ENCODE measurements around the gene DCHS1. TPM values are rescaled to one million over a fixed set of nuclear protein-coding genes. Genes with fewer than 3 reads are reported as not detected.

The DCHS1 gene
- total and polyA plus RNA-seq, 9 of the 15 experiments (the other 6 are each of a cell fraction or from before 2014, with no cell fraction given) = 0.04 to 0.49 (median 0.14) TPM; not detected in 2

DNA sequence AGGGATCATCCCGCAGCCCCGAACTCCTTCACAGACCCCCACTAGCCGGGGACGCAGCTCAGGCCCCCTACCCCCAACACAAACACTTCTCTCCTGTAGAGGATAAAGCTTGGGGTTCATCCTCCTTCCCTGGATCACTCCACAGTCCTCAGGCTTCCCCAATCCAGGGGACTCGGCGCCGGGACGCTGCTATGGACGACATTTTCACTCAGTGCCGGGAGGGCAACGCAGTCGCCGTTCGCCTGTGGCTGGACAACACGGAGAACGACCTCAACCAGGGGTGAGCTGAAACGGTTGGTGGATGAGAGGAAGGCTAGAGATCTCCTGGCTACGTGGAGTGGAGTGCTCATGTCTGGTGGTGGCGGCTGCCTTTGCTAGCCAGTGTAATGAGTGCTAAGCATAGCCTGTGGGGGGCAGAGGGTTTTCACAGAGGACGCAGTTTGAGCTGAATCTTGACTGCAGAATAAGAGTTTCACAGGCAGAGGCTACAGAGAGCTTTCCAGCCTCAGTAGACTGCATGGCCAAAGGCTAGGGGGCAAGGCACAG is 51.5 kb downstream of the DCHS1 start (continued):
- TF ChIP-seq, protein P1, sequence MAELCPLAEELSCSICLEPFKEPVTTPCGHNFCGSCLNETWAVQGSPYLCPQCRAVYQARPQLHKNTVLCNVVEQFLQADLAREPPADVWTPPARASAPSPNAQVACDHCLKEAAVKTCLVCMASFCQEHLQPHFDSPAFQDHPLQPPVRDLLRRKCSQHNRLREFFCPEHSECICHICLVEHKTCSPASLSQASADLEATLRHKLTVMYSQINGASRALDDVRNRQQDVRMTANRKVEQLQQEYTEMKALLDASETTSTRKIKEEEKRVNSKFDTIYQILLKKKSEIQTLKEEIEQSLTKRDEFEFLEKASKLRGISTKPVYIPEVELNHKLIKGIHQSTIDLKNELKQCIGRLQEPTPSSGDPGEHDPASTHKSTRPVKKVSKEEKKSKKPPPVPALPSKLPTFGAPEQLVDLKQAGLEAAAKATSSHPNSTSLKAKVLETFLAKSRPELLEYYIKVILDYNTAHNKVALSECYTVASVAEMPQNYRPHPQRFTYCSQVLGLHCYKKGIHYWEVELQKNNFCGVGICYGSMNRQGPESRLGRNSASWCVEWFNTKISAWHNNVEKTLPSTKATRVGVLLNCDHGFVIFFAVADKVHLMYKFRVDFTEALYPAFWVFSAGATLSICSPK (IDR thresholded peaks at IDR 0.05; ENCODE audit: borderline replicate concordance) = no peak
- no peak for TF ChIP-seq MIER1 (IDR thresholded peaks at IDR 0.05; ENCODE audit: low read depth)
- no peak for TF ChIP-seq NFRKB (IDR thresholded peaks at IDR 0.05; ENCODE audit: low read depth)
- no peak; the same call in 1 of the 2 replicates for TF ChIP-seq HDAC2 (IDR thresholded peaks at IDR 0.05)
- TF ChIP-seq ZC3H8 (IDR thresholded peaks at IDR 0.05) = no peak
- no peak for TF ChIP-seq TCFL5 (CRISPR knock-in tag; conservative IDR thresholded peaks at IDR 0.05)
- TF ChIP-seq EP400 (IDR thresholded peaks at IDR 0.05) = 0 out of 2 replicates have a peak, but pooled peaks have one; percentile 6
- no peak for TF ChIP-seq ZNF140 (CRISPR knock-in tag; IDR thresholded peaks at IDR 0.05)
- peak in 2 of 3 experiments; percentile 10 to 18 for TF ChIP-seq YY1 (IDR thresholded peaks at IDR 0.05; ENCODE audit: borderline replicate concordance in 1 of 3, control insufficient read depth in 1 of 3, extremely low read depth in 1 of 3, insufficient read depth in 3 of 3, insufficient read length in 1 of 3, insufficient replicate concordance in 2 of 3, low read depth in 1 of 3, low read length in 2 of 3)
- no peak for TF ChIP-seq EGR1 (conservative IDR thresholded peaks at IDR 0.05)
- no peak for TF ChIP-seq HMGN3 (IDR thresholded peaks at IDR 0.05; ENCODE audit: borderline replicate concordance, extremely low read depth, insufficient read length, low read depth, low read length)
- TF ChIP-seq, protein P2, sequence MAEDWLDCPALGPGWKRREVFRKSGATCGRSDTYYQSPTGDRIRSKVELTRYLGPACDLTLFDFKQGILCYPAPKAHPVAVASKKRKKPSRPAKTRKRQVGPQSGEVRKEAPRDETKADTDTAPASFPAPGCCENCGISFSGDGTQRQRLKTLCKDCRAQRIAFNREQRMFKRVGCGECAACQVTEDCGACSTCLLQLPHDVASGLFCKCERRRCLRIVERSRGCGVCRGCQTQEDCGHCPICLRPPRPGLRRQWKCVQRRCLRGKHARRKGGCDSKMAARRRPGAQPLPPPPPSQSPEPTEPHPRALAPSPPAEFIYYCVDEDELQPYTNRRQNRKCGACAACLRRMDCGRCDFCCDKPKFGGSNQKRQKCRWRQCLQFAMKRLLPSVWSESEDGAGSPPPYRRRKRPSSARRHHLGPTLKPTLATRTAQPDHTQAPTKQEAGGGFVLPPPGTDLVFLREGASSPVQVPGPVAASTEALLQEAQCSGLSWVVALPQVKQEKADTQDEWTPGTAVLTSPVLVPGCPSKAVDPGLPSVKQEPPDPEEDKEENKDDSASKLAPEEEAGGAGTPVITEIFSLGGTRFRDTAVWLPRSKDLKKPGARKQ (CRISPR knock-in tag; IDR thresholded peaks at IDR 0.05) = no peak
- TF ChIP-seq ZFP36 (IDR thresholded peaks at IDR 0.05; ENCODE audit: low read depth, low read length, partially characterized antibody) = peak; percentile 51
- no peak for TF ChIP-seq THRAP3 (IDR thresholded peaks at IDR 0.05; ENCODE audit: borderline replicate concordance)
- TF ChIP-seq, protein P3, sequence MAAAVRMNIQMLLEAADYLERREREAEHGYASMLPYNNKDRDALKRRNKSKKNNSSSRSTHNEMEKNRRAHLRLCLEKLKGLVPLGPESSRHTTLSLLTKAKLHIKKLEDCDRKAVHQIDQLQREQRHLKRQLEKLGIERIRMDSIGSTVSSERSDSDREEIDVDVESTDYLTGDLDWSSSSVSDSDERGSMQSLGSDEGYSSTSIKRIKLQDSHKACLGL (CRISPR knock-in tag; IDR thresholded peaks at IDR 0.05; ENCODE audit: borderline replicate concordance, poor library complexity, severe bottlenecking) = no peak
- TF ChIP-seq ZBTB43 (CRISPR knock-in tag; IDR thresholded peaks at IDR 0.05) = 0 out of 2 replicates have a peak, but pooled peaks have one; percentile 46
- TF ChIP-seq FOXM1 (IDR thresholded peaks at IDR 0.05; ENCODE audit: low read depth) = no peak
- no peak for TF ChIP-seq FOXM1 (CRISPR knock-in tag; IDR thresholded peaks at IDR 0.05; ENCODE audit: low read depth)
- no peak for TF ChIP-seq ZFP1 (CRISPR knock-in tag; IDR thresholded peaks at IDR 0.05)
- TF ChIP-seq JUN (IDR thresholded peaks at IDR 0.05; ENCODE audit: borderline replicate concordance, low read depth, low read length) = no peak
- TF ChIP-seq JUN (CRISPR knock-in tag; IDR thresholded peaks at IDR 0.05; ENCODE audit: borderline replicate concordance) = peak; percentile 37; the same call in 1 of the 2 replicates
- TF ChIP-seq PCBP2 (IDR thresholded peaks at IDR 0.05; ENCODE audit: low read depth, low read length, poor library complexity, severe bottlenecking) = no peak
- TF ChIP-seq EZH2 (IDR thresholded peaks at IDR 0.05; ENCODE audit: borderline replicate concordance, low read depth, low read length) = no peak

Data from K562 (cell line).